DMS53 (cell line): ENCODE data around the gene RNASEH2A.
A peak's percentile ranks its signal among the peaks of the same experiment; 100 is the strongest.

Experiments
- DNase-seq: peaks from one replicate; lab custom pipeline; 2025; lab: John Stamatoyannopoulos, UW

The RNASEH2A gene

GRCh38 chr19:12782424-12783290 is 23.7 kb upstream of the RNASEH2A start:
- DNase-seq, result peak; percentile 86

- DNase-seq, result no peak
These were observed 23.0 kb upstream of the RNASEH2A start for GRCh38 chr19:12783291-12783848.

GRCh38 chr19:12783849-12784393 is 22.5 kb upstream of the RNASEH2A start:
- DNase-seq, result peak; percentile 29

GRCh38 chr19:12784394-12784870 is 22.0 kb upstream of the RNASEH2A start:
- DNase-seq, result no peak

- no peak for DNase-seq
These were observed 21.4 kb upstream of the RNASEH2A start for GRCh38 chr19:12784871-12785430.

GRCh38 chr19:12785431-12786031 is 20.9 kb upstream of the RNASEH2A start:
- DNase-seq, result no peak

GRCh38 chr19:12786141-12786870 is 20.1 kb upstream of the RNASEH2A start:
- DNase-seq, result no peak

- DNase-seq, result no peak
These were observed 19.4 kb upstream of the RNASEH2A start for GRCh38 chr19:12786952-12787351.

- DNase-seq, result no peak
These were observed 18.9 kb upstream of the RNASEH2A start for GRCh38 chr19:12787458-12787857.

GRCh38 chr19:12788042-12788681 is 18.2 kb upstream of the RNASEH2A start:
- no peak for DNase-seq

- peak; percentile 67 for DNase-seq
These were observed 17.7 kb upstream of the RNASEH2A start for GRCh38 chr19:12788682-12789097.

GRCh38 chr19:12789098-12789903 is 17.1 kb upstream of the RNASEH2A start:
- peak; percentile 77 for DNase-seq

GRCh38 chr19:12789904-12790619 is 16.3 kb upstream of the RNASEH2A start:
- peak; percentile 98 for DNase-seq

GRCh38 chr19:12790628-12791344 is 15.6 kb upstream of the RNASEH2A start:
- DNase-seq, result peak; percentile 44

- peak; percentile 96 for DNase-seq
These were observed 14.9 kb upstream of the RNASEH2A start, which contains the start of gene JUNB for GRCh38 chr19:12791345-12792050. Gene JUNB, plus strand, starts transcription at chr19:12791486. Its CDS starts 286 bp downstream, at chr19:12791772.

- DNase-seq, result peak; percentile 91
These were observed 14.1 kb upstream of the RNASEH2A start for GRCh38 chr19:12792051-12792852.

- no peak for DNase-seq
These were observed 13.5 kb upstream of the RNASEH2A start for GRCh38 chr19:12792853-12793289.
